AG10803 (cell line): Measurements from ENCODE around the gene DHRS7C.
"Not testable (repeated sequence)": the region's sequence is repeated elsewhere in the genome, so short reads cannot be mapped to it uniquely, and the experiment has no call there.

Source experiments
- DNase-seq: peaks from one replicate; pipeline ENCODE4 v3.0.0; 2010; ENCODE audit warnings: low read depth
- H3K4me3 ChIP-seq: 2 replicates; pipeline ENCODE4 v1.5.1; 2011; ENCODE audit warnings: mild to moderate bottlenecking, low read length, control low read depth
- TF ChIP-seq, protein P1 (sequence below): conservative IDR thresholded peaks from 2 replicates; pipeline ENCODE4 v1.5.1; 2011; ENCODE audit warnings: mild to moderate bottlenecking, low read length, control low read depth, inconsistent platforms

The DHRS7C gene

DNA sequence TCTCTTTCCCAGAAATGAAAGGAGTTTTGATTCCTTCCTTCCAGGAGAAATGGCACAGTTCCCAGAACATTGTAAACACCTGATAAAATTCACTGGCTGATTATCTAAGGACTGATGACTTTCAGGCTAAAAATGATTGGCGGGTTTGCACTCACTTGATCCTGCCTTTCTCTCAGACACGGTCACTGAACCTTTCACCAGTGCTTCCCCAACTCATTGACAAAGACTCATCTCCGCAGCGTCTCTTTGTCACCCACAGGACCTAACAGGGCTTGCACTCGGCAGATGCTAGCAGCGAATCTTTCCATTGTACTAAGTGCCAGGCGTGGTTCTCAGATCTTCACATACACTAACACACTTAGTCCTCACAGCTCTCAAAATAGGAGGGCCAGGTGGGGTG lies 7.3 kb upstream of the DHRS7C start:
- DNase-seq = no peak
- no peak overlapping the region for H3K4me3 ChIP-seq
- TF ChIP-seq, protein P1, sequence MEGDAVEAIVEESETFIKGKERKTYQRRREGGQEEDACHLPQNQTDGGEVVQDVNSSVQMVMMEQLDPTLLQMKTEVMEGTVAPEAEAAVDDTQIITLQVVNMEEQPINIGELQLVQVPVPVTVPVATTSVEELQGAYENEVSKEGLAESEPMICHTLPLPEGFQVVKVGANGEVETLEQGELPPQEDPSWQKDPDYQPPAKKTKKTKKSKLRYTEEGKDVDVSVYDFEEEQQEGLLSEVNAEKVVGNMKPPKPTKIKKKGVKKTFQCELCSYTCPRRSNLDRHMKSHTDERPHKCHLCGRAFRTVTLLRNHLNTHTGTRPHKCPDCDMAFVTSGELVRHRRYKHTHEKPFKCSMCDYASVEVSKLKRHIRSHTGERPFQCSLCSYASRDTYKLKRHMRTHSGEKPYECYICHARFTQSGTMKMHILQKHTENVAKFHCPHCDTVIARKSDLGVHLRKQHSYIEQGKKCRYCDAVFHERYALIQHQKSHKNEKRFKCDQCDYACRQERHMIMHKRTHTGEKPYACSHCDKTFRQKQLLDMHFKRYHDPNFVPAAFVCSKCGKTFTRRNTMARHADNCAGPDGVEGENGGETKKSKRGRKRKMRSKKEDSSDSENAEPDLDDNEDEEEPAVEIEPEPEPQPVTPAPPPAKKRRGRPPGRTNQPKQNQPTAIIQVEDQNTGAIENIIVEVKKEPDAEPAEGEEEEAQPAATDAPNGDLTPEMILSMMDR = no peak

DNA sequence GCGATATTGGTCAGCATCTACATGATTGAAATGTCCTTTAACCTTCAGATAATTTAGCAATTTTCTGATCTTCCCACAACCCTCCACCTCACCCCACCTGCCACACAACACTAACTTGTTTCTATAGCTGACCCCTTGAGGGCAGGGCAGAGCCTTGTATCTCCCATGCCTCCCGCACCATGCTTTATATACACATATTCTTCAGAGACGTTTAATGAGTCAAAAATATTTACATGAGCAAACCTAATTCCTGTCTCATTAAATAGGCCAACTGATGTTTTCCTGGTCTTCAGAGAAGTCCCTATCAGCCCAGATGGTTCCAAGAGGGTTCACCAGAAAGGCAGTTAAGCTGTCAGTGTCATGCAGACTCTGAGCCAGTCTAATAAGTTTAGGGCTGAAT lies 6.6 kb upstream of the DHRS7C start:
- no peak overlapping the region for H3K4me3 ChIP-seq
- DNase-seq = no peak
- TF ChIP-seq, protein P1 = no peak

DNA sequence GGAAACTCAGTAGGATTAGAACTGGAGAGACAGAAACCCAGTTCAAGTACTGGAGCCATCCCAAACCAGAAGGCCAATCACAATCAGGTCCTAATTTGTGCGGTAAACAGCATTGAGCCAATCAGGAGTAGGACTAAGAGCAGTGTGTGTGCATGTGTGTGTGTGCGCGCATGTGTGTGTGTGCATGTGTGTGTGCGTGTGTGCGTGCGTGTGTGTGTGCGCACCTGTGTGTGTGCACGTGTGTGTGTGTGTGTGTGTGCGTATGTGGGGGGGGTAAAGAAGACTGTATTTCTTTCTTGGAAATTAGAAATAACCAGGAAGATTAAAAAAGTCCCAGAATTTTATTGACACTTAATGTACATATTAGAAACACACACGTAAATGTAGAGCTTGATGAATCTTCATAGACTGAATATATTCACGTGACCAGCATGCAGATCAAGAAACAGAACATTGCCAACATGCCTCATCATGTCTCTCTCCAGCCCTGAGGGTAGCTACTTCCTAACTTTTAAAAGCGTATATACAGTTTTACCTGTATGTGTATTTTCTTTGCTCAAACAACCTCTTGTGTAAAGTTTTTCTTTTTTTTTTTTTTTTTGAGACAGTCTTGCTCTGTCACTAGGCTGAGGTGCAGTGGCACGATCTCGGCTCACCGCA lies 919 bp upstream of the DHRS7C start:
- TF ChIP-seq, protein P1 = no peak

DNA sequence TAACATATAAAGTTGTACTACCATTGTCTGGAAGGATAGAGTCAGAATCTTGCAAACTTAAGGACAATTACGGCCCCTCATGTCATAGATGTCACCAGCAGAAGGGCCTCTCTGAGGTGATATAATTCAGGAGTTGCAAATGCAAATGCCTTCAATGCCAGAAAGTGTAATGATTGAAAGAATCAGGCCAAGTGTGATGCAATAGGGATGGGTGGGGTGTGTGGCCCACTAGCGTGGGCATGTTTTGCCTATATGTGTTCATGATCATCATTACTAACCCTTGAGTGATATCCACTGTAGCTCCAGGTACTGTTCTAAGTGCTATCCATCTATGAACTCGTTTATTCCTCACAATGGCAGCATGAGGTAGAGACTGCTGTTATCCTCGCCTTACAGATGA lies 1.1 kb downstream of the DHRS7C start:
- no peak for DNase-seq

More for the DNA sequence above, 919 bp upstream of the DHRS7C start:
- no peak overlapping the region for H3K4me3 ChIP-seq
- DNase-seq = no peak

DNA sequence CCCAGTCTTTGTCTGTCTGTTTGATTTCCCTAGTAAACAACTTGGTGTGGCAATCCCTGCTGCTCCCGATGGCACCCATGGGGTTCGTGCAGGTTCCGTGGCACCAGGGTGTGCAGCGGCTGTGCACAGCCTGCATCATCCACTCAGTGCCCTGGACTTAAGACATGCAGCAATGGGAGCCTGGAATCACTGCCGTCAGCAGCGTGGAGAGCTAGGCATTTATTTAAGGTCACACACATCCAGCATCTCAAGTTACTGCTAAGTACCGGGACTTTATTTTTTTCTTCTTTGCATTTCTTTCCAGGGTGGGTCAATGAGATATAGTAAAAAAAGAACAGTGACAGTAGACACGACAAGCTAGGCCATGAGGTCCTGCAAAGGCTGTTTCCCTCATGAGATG lies 2.8 kb downstream of the DHRS7C start:
- TF ChIP-seq, protein P1 = no peak
- no peak overlapping the region for H3K4me3 ChIP-seq
- no peak for DNase-seq

More for the DNA sequence above, 1.1 kb downstream of the DHRS7C start:
- TF ChIP-seq, protein P1 = no peak
- no peak overlapping the region for H3K4me3 ChIP-seq

DNA sequence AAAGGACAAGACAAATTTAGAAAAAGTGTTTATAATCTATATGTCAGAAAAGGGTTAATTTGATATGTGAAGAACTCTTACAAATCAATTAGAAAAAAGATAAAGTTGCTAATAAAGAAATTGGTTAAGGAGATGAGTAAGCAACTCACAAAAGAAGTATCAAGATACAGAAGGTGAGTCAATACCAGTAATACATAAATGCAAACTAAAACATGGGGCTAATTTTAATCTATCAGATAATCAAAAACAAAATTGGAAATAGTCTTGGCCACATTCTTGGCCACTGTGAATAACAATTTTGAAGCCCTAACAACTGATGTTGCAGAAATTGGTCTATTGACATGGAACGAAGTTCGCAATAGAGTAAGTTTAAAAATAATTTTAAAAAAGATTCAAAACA lies 6.8 kb downstream of the DHRS7C start:
- TF ChIP-seq, protein P1 = no peak
- DNase-seq = no peak

DNA sequence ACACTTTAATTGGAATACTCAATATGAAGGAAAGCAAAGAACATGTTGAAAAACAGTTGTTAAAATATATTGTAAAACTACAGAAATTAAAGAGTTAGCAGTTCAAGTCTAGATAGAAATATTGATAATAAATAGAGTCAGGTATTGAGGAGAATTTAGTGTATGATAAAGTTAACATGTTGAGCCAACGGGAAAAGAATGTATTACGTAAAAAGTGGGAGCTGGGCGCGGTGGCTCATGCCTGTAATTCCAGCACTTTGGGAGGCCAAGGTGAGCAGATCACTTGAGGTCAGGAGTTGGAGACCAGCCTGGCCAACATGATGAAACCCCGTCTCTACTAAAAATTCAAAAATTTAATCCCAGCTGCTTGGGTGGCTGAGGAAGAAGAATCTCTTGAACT lies 7.9 kb downstream of the DHRS7C start:
- DNase-seq, H3K4me3 ChIP-seq: not testable (repeated sequence)

More for the DNA sequence above, 6.8 kb downstream of the DHRS7C start:
- H3K4me3 ChIP-seq = no peak overlapping the region
